Astrocyte (in vitro differentiated cells and primary cell): ENCODE measurements around the gene PHF12. TPM values are rescaled to one million over a fixed set of nuclear protein-coding genes. Genes with fewer than 3 reads are reported as not detected.

Experiments used
- DNase-seq: peaks from one replicate; pipeline ENCODE4 v3.0.0-alpha.2; 2010; ENCODE audit warnings: low read depth
- FAIRE-seq: peaks from 2 replicates; lab custom pipeline; 2011; peaks lifted over from hg19 to GRCh38; lab: Jason Lieb, UNC
- H2AFZ ChIP-seq: 2 replicates; pipeline ENCODE4 v1.6.0; 2012; ENCODE audit warnings: low read depth, low read length, inconsistent platforms
- H3K27ac ChIP-seq: 2 replicates; pipeline ENCODE4 v1.5.1; 2011; ENCODE audit warnings: low read depth, low read length, inconsistent platforms
- H3K27me3 ChIP-seq: 2 replicates; pipeline ENCODE4 v1.6.0; 2011; ENCODE audit warnings: low read length, inconsistent platforms; ENCODE audit not compliant: insufficient read depth
- H3K36me3 ChIP-seq: 2 replicates; pipeline ENCODE4 v1.5.1; 2011; ENCODE audit warnings: low read length, inconsistent platforms; ENCODE audit not compliant: insufficient read depth
- H3K4me1 ChIP-seq: 2 replicates; pipeline ENCODE4 v1.5.1; 2011; ENCODE audit warnings: low read length, inconsistent platforms; ENCODE audit not compliant: insufficient read depth
- H3K4me2 ChIP-seq: 2 replicates; pipeline ENCODE4 v1.6.0; 2012; ENCODE audit warnings: low read length, inconsistent platforms
- H3K4me3 ChIP-seq: 2 replicates; pipeline ENCODE4 v1.5.1; 2011; ENCODE audit warnings: low read depth, mild to moderate bottlenecking, low read length, inconsistent platforms; ENCODE audit not compliant: insufficient read depth
- H3K79me2 ChIP-seq: 2 replicates; pipeline ENCODE4 v1.6.0; 2012; ENCODE audit warnings: mild to moderate bottlenecking, low read length, inconsistent platforms; ENCODE audit not compliant: insufficient read depth
- H3K9ac ChIP-seq: 2 replicates; pipeline ENCODE4 v1.6.0; 2012; ENCODE audit warnings: mild to moderate bottlenecking, low read length, inconsistent platforms
- H3K9me3 ChIP-seq: 2 replicates; pipeline ENCODE4 v1.5.1; 2012; ENCODE audit warnings: low read depth, mild to moderate bottlenecking, low read length, inconsistent platforms; ENCODE audit not compliant: insufficient read depth
- H4K20me1 ChIP-seq: 2 replicates; pipeline ENCODE4 v1.6.0; 2012; ENCODE audit warnings: low read length, inconsistent platforms; ENCODE audit not compliant: insufficient read depth
- H3K27ac Mint-ChIP-seq: one replicate; pipeline ENCODE4 v1.8.0; 2021; ENCODE audit warnings: mild to moderate bottlenecking, mixed read lengths; ENCODE audit not compliant: unreplicated experiment
- H3K27me3 Mint-ChIP-seq: one replicate; pipeline ENCODE4 v1.8.0; 2021; ENCODE audit warnings: low read depth, mixed read lengths; ENCODE audit not compliant: unreplicated experiment
- H3K36me3 Mint-ChIP-seq: one replicate; pipeline ENCODE4 v1.8.0; 2021; ENCODE audit warnings: low read depth, mixed read lengths; ENCODE audit not compliant: unreplicated experiment
- H3K4me1 Mint-ChIP-seq: one replicate; pipeline ENCODE4 v1.8.0; 2021; ENCODE audit warnings: low read depth, mixed read lengths; ENCODE audit not compliant: unreplicated experiment
- H3K4me3 Mint-ChIP-seq: one replicate; pipeline ENCODE4 v1.8.0; 2021; ENCODE audit warnings: mild to moderate bottlenecking, moderate library complexity, mixed read lengths; ENCODE audit not compliant: unreplicated experiment
- H3K9me3 Mint-ChIP-seq: one replicate; pipeline ENCODE4 v1.8.0; 2021; ENCODE audit warnings: mild to moderate bottlenecking, mixed read lengths; ENCODE audit not compliant: unreplicated experiment
- CTCF ChIP-seq: IDR thresholded peaks from 2 replicates; pipeline ENCODE4 v1.5.1; 2011; ENCODE audit warnings: low read depth, mild to moderate bottlenecking, inconsistent platforms, low read length, moderate library complexity; ENCODE audit not compliant: insufficient read depth
- EZH2 ChIP-seq: IDR thresholded peaks from 2 replicates; pipeline ENCODE4 v1.6.1; 2012; ENCODE audit warnings: mild to moderate bottlenecking, low read length, inconsistent platforms; ENCODE audit not compliant: insufficient read depth
- total RNA-seq: library from RNA; stranded (reverse); gene quantifications from 2 replicates; pipeline ENCODE4 v1.2.1, GENCODE V29; 2021

The PHF12 gene
- total RNA-seq, 1 donor from 2014 or later, result 41.6 TPM

- peaks cover 24% of the 10 kb centered on the region for H4K20me1 ChIP-seq
- Mint-ChIP-seq H3K27ac (no peak overlapping the region), H3K27me3 (no peaks in the 10 kb centered on the region), H3K4me1 (peaks cover 8% of the 10 kb centered on the region), H3K36me3 (peaks cover 6% of the 10 kb centered on the region), H3K9me3 (no peaks in the 10 kb centered on the region), H3K4me3 (no peak overlapping the region)
- peak overlapping the region; percentile 96 for H3K4me2 ChIP-seq
- no peaks in the 10 kb centered on the region for H3K9me3 ChIP-seq
- H3K9ac ChIP-seq, result peak overlapping the region; percentile 88
- peaks cover 37% of the 10 kb centered on the region for H3K79me2 ChIP-seq
- FAIRE-seq (peak; percentile 72), DNase-seq (peak; percentile 98)
- H3K27ac ChIP-seq, result peak overlapping the region; percentile 97
- peaks cover 3% of the 10 kb centered on the region for H3K36me3 ChIP-seq
- H3K4me1 ChIP-seq, result peaks cover 23% of the 10 kb centered on the region
- no peak for TF ChIP-seq EZH2
- no peak for TF ChIP-seq CTCF
- H2AFZ ChIP-seq, result peak overlapping the region; percentile 91
- peak overlapping the region; percentile 91 for H3K4me3 ChIP-seq
- H3K27me3 ChIP-seq, result no peaks in the 10 kb centered on the region
Measured at GRCh38 chr17:28951991-28952975, 965 bp upstream of the PHF12 start.

- H3K4me1 ChIP-seq, result peaks cover 37% of the 10 kb centered on the region
- H3K27ac Mint-ChIP-seq, result peak overlapping the region; percentile 77
Measured at GRCh38 chr17:28950752-28951427, 428 bp downstream of the PHF12 start.

More at GRCh38 chr17:28950752-28951427, 428 bp downstream of the PHF12 start:
- peak overlapping the region; percentile 96 for H3K4me2 ChIP-seq
- Mint-ChIP-seq H3K36me3 (peaks cover 6% of the 10 kb centered on the region), H3K27me3 (no peaks in the 10 kb centered on the region), H3K4me3 (peak overlapping the region; percentile 95), H3K9me3 (no peaks in the 10 kb centered on the region), H3K4me1 (peaks cover 13% of the 10 kb centered on the region)
- DNase-seq (no peak), FAIRE-seq (no peak)
- H4K20me1 ChIP-seq, result peaks cover 37% of the 10 kb centered on the region
- no peaks in the 10 kb centered on the region for H3K9me3 ChIP-seq
- no peak for TF ChIP-seq CTCF
- H2AFZ ChIP-seq, result no peak overlapping the region
- peak overlapping the region; percentile 89 for H3K9ac ChIP-seq
- peaks cover 50% of the 10 kb centered on the region for H3K79me2 ChIP-seq
- H3K27ac ChIP-seq, result peak overlapping the region; percentile 87
- no peaks in the 10 kb centered on the region for H3K27me3 ChIP-seq
- peaks cover 3% of the 10 kb centered on the region for H3K36me3 ChIP-seq
- H3K4me3 ChIP-seq, result peak overlapping the region; percentile 86
